BE2C (cell line): ENCODE data around the gene SLC12A4.
"Not testable (repeated sequence)": the region's sequence is repeated elsewhere in the genome, so short reads cannot be mapped to it uniquely, and the experiment has no call there.

Source experiments
- DNase-seq: peaks from one replicate; pipeline ENCODE4 v3.0.0-alpha.2; 2020
- H3K27me3 ChIP-seq: fragments of 250-450 bp; sonication (Bioruptor Pico); 2 replicates; pipeline ENCODE4 v1.5.1; 2020; ENCODE audit warnings: mild to moderate bottlenecking
- H3K36me3 ChIP-seq: fragments of 250-450 bp; sonication (Bioruptor Pico); 2 replicates; pipeline ENCODE4 v1.5.1; 2020; ENCODE audit warnings: mild to moderate bottlenecking
- H3K4me1 ChIP-seq: fragments of 250-450 bp; sonication (Bioruptor Pico); 2 replicates; pipeline ENCODE4 v1.5.1; 2020
- H3K4me3 ChIP-seq: 2 replicates; pipeline ENCODE4 v1.5.1; 2011; ENCODE audit warnings: low read depth, low read length
- H3K9me3 ChIP-seq: fragments of 250-450 bp; sonication (Bioruptor Pico); 2 replicates; pipeline ENCODE4 v1.5.1; 2020
- TF ChIP-seq, protein P1 (sequence below): IDR thresholded peaks from 2 replicates; pipeline ENCODE4 v1.5.1; 2012; ENCODE audit warnings: mild to moderate bottlenecking, low read depth, low read length

The SLC12A4 gene

GRCh38 chr16:67941469-67942199 lies 26.8 kb downstream of the SLC12A4 start:
- H3K27me3 ChIP-seq, result no peaks in the 10 kb centered on the region
- DNase-seq, result peak; percentile 69
- H3K9me3 ChIP-seq, result no peaks in the 10 kb centered on the region
- H3K4me1 ChIP-seq, result peaks cover 7% of the 10 kb centered on the region
- TF ChIP-seq, protein P1, sequence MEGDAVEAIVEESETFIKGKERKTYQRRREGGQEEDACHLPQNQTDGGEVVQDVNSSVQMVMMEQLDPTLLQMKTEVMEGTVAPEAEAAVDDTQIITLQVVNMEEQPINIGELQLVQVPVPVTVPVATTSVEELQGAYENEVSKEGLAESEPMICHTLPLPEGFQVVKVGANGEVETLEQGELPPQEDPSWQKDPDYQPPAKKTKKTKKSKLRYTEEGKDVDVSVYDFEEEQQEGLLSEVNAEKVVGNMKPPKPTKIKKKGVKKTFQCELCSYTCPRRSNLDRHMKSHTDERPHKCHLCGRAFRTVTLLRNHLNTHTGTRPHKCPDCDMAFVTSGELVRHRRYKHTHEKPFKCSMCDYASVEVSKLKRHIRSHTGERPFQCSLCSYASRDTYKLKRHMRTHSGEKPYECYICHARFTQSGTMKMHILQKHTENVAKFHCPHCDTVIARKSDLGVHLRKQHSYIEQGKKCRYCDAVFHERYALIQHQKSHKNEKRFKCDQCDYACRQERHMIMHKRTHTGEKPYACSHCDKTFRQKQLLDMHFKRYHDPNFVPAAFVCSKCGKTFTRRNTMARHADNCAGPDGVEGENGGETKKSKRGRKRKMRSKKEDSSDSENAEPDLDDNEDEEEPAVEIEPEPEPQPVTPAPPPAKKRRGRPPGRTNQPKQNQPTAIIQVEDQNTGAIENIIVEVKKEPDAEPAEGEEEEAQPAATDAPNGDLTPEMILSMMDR, result no peak
- no peak overlapping the region for H3K4me3 ChIP-seq
- H3K36me3 ChIP-seq, result no peaks in the 10 kb centered on the region

DNA sequence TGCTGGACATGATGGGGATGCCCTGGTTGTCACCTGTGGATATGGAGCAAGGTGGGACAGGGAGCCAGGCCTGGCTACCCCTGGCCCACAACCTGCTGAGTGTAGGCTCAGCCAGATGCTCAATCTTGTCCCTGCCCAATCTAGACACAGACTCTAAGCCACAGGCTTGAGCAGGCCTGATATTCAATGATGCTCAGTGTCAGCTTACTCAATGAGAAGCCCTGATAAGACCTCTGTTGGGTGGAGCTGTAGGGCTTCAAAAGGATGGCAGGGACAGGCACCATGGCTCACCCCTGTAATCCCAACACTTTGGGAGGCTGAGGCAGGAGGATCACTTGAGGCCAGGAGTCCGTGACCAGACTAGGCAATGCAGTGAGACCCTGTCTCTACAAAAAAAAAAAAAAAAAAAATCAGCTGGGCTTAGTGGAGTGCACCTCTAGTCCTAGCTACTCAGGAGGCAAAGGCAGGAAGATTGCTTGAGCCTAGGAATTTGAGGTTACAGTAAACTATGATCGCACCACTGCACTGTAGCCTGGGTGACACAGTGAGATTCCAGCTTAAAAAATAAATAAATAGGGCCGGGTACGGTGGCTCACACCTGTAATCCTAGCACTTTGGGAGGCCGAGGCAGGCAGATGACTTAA lies 27.9 kb downstream of the SLC12A4 start:
- Histone ChIP-seq H3K4me1 (peaks cover 7% of the 10 kb centered on the region), H3K27me3 (no peaks in the 10 kb centered on the region), H3K4me3 (no peak overlapping the region), H3K9me3 (no peaks in the 10 kb centered on the region), H3K36me3 (no peaks in the 10 kb centered on the region)
- DNase-seq, result no peak
- TF ChIP-seq, protein P1, result no peak

GRCh38 chr16:67939507-67940445 lies 28.7 kb downstream of the SLC12A4 start:
- H3K36me3 ChIP-seq, result no peaks in the 10 kb centered on the region
- no peaks in the 10 kb centered on the region for H3K9me3 ChIP-seq
- TF ChIP-seq, protein P1, result no peak
- no peaks in the 10 kb centered on the region for H3K27me3 ChIP-seq
- peaks cover 7% of the 10 kb centered on the region for H3K4me1 ChIP-seq
- H3K4me3 ChIP-seq, result no peak overlapping the region
- DNase-seq, result no peak

- H3K9me3 ChIP-seq, H3K4me1 ChIP-seq, H3K36me3 ChIP-seq, H3K4me3 ChIP-seq, H3K27me3 ChIP-seq, DNase-seq: not testable (repeated sequence)
Measured at GRCh38 chr16:67937713-67938112, 30.7 kb downstream of the SLC12A4 start.

- DNase-seq, result no peak
- peaks cover 4% of the 10 kb centered on the region for H3K4me1 ChIP-seq
Measured at GRCh38 chr16:67936880-67937605, 31.4 kb downstream of the SLC12A4 start.

More at GRCh38 chr16:67936880-67937605, 31.4 kb downstream of the SLC12A4 start:
- H3K4me3 ChIP-seq, result peak overlapping the region; percentile 86
- no peaks in the 10 kb centered on the region for H3K9me3 ChIP-seq
- no peaks in the 10 kb centered on the region for H3K36me3 ChIP-seq
- TF ChIP-seq, protein P1, result no peak
- H3K27me3 ChIP-seq, result no peaks in the 10 kb centered on the region
